HG02840 (cell line): Measurements from ENCODE around the gene TEX22.

Experiments
- ATAC-seq: cut with Tn5 transposase; IDR thresholded peaks from one replicate; pipeline ENCODE4 v1.9.1; 2021; ENCODE audit warnings: mild to moderate bottlenecking, moderate library complexity, moderate number of reproducible peaks; ENCODE audit not compliant: unreplicated experiment, low FRiP score

TEX22 gene

GRCh38 chr14:105366386-105367074, 31.8 kb upstream of the TEX22 start:
- no peak for ATAC-seq

GRCh38 chr14:105367116-105368031, 31.0 kb upstream of the TEX22 start:
- ATAC-seq = no peak

- no peak for ATAC-seq
These were observed 30.3 kb upstream of the TEX22 start for GRCh38 chr14:105368032-105368417.

GRCh38 chr14:105368426-105368825, 29.9 kb upstream of the TEX22 start:
- no peak for ATAC-seq

GRCh38 chr14:105368910-105369652, 29.3 kb upstream of the TEX22 start:
- no peak for ATAC-seq

GRCh38 chr14:105369653-105370040, 28.7 kb upstream of the TEX22 start:
- no peak for ATAC-seq

- ATAC-seq = no peak
These were observed 23.9 kb upstream of the TEX22 start for GRCh38 chr14:105374389-105374788.

- no peak for ATAC-seq
These were observed 22.7 kb upstream of the TEX22 start for GRCh38 chr14:105375635-105376057.

- no peak for ATAC-seq
These were observed 21.6 kb upstream of the TEX22 start for GRCh38 chr14:105376521-105377440.

GRCh38 chr14:105377555-105378182, 20.7 kb upstream of the TEX22 start:
- ATAC-seq = no peak

- ATAC-seq = no peak
These were observed 20.1 kb upstream of the TEX22 start for GRCh38 chr14:105378199-105378598.

GRCh38 chr14:105378873-105379685, 19.3 kb upstream of the TEX22 start:
- ATAC-seq = no peak

- no peak for ATAC-seq
These were observed 18.4 kb upstream of the TEX22 start for GRCh38 chr14:105379946-105380345.

- ATAC-seq = no peak
These were observed 17.6 kb upstream of the TEX22 start for GRCh38 chr14:105380756-105381155.

GRCh38 chr14:105381446-105382342, 16.6 kb upstream of the TEX22 start:
- no peak for ATAC-seq

- ATAC-seq = no peak
These were observed 15.8 kb upstream of the TEX22 start for GRCh38 chr14:105382343-105383082.
